Liver (tissue), 10 donors: ENCODE measurements around the gene NRAS. TPM values are rescaled to one million over a fixed set of nuclear protein-coding genes. Genes with fewer than 3 reads are reported as not detected.

ENCODE experiments used
- DNase-seq: peaks from one replicate; pipeline ENCODE4 v3.0.0-alpha.2; 2017; ENCODE audit warnings: low spot score
- H3K27ac ChIP-seq, 2 donors: one replicate each; pipeline ENCODE4 v1.7.0; 2013; ENCODE audit warnings: inconsistent platforms in 2 of 2, low read length in 2 of 2, control low read depth in 1 of 2, low read depth in 1 of 2, mild to moderate bottlenecking in 1 of 2
- H3K27me3 ChIP-seq, 4 donors: one replicate each; pipeline versions ENCODE4 v1.6.1 to v1.7.0; 2013; ENCODE audit warnings: low read length in 3 of 4, inconsistent platforms in 1 of 4, mild to moderate bottlenecking in 1 of 4, moderate library complexity in 1 of 4; ENCODE audit not compliant: control insufficient read depth in 4 of 4, insufficient read depth in 4 of 4
- H3K36me3 ChIP-seq, 4 donors: one replicate each; pipeline versions ENCODE4 v1.6.1 to v1.7.0; 2013; ENCODE audit warnings: low read length in 3 of 4, mild to moderate bottlenecking in 3 of 4, low read depth in 1 of 4, moderate library complexity in 1 of 4; ENCODE audit not compliant: control insufficient read depth in 4 of 4, insufficient read depth in 3 of 4
- H3K4me1 ChIP-seq, 4 donors: one replicate each; pipeline versions ENCODE4 v1.6.1 to v1.7.0; 2013; ENCODE audit warnings: low read length in 3 of 4, mild to moderate bottlenecking in 3 of 4, moderate library complexity in 1 of 4; ENCODE audit not compliant: control insufficient read depth in 4 of 4, insufficient read depth in 4 of 4
- H3K4me3 ChIP-seq, 3 donors: one replicate each; pipeline versions ENCODE4 v1.6.1 to v1.7.0; 2013; ENCODE audit warnings: low read length in 3 of 3, control low read depth in 1 of 3, low read depth in 1 of 3, mild to moderate bottlenecking in 1 of 3
- H3K9ac ChIP-seq, 2 donors: one replicate each; pipeline ENCODE4 v1.7.0; 2013; ENCODE audit warnings: low read length in 2 of 2, mild to moderate bottlenecking in 2 of 2, moderate library complexity in 2 of 2, control low read depth in 1 of 2, low read depth in 1 of 2
- H3K9me3 ChIP-seq, 4 donors: one replicate each; pipeline versions ENCODE4 v1.6.1 to v1.7.0; 2013; ENCODE audit warnings: low read length in 3 of 4; ENCODE audit not compliant: control insufficient read depth in 4 of 4
- CTCF ChIP-seq: fragments of 150-350 bp; IDR thresholded peaks from 2 replicates; pipeline ENCODE4 v1.5.1; 2017; ENCODE audit warnings: improper control_type of control experiment, low read depth, low read length; ENCODE audit not compliant: missing input control
- EGR1 ChIP-seq, 2 donors: IDR thresholded peaks; 2 replicates each; pipeline ENCODE4 v1.6.1; 2016 to 2018; ENCODE audit warnings: antibody characterized with exemption in 2 of 2, low read depth in 2 of 2
- FOXA1 ChIP-seq: IDR thresholded peaks from 2 replicates; pipeline ENCODE4 v1.6.1; 2016; ENCODE audit warnings: antibody characterized with exemption
- FOXA2 ChIP-seq: IDR thresholded peaks from 2 replicates; pipeline ENCODE4 v1.6.1; 2016; ENCODE audit warnings: antibody characterized with exemption
- HNF4G ChIP-seq: IDR thresholded peaks from 2 replicates; pipeline ENCODE4 v1.6.1; 2016; ENCODE audit warnings: antibody characterized with exemption
- JUND ChIP-seq, 2 donors: IDR thresholded peaks; 2 replicates each; pipeline ENCODE4 v1.6.1; 2016; ENCODE audit warnings: antibody characterized with exemption in 2 of 2
- MAX ChIP-seq: IDR thresholded peaks from 2 replicates; pipeline ENCODE4 v1.6.1; 2016; ENCODE audit warnings: antibody characterized with exemption
- NR2F2 ChIP-seq: IDR thresholded peaks from 2 replicates; pipeline ENCODE4 v1.6.1; 2016; ENCODE audit warnings: antibody characterized with exemption
- RAD21 ChIP-seq, 2 donors: IDR thresholded peaks; 2 replicates each; pipeline ENCODE4 v1.6.1; 2016; ENCODE audit warnings: antibody characterized with exemption in 2 of 2, mild to moderate bottlenecking in 2 of 2
- SP1 ChIP-seq: IDR thresholded peaks from 2 replicates; pipeline ENCODE4 v1.6.1; 2018; ENCODE audit warnings: antibody characterized with exemption, mild to moderate bottlenecking
- ZBTB33 ChIP-seq: IDR thresholded peaks from 2 replicates; pipeline ENCODE4 v1.6.1; 2016; ENCODE audit warnings: antibody characterized with exemption
- WGBS: extraction: QIAGEN DNeasy Blood & Tissue Kit; methylation state at CpG from one replicate; pipeline ENCODE4 v1.1.7; 2013; 5-methylcytosine and 5-hydroxymethylcytosine counted together
- polyA plus RNA-seq, 2 donors: library from polyadenylated mRNA; stranded (reverse) in 1 of 2; unstranded in 1 of 2; fragments of 200-250 nt in 1 of 2; fragments of >200 nt in 1 of 2; fragmentation: Nextera tagmentation in 1 of 2; extraction: Ambion mirVana in 1 of 2; gene quantifications; one replicate each; pipeline versions ENCODE4 v1.2.1 to v1.2.3, GENCODE V29; 2013 to 2015
- small RNA-seq: library from RNA; depleted of rRNA; stranded (forward); fragments of <200 nt; gene quantifications from one replicate; pipeline ENCODE3, GENCODE V24; 2014
- total RNA-seq, 2 donors: library from RNA; depleted of rRNA; stranded (reverse); fragments of >200 nt; gene quantifications; one replicate each; pipeline ENCODE4 v1.2.3, GENCODE V29; 2014
- donor health status: healthy.
- donor health status: healthy.
- donor health status: healthy.
- donor health status: healthy.
- donor health status: healthy.

Gene NRAS
- total and polyA plus RNA-seq, 4 donors, result 6.7 to 36.0 (median 13.4) TPM

GRCh38 chr1:114666954-114667353 lies 49.6 kb downstream of the NRAS start:
- no peak for DNase-seq
- Histone ChIP-seq H3K4me3 (no peak overlapping the region), H3K36me3 (no peaks in the 10 kb centered on the region), H3K27me3 (no peaks in the 10 kb centered on the region), H3K27ac (no peak overlapping the region), H3K9me3 (no peaks in the 10 kb centered on the region), H3K4me1 (peaks cover 3 to 11% (median 9%) of the 10 kb centered on the region in 4 donors), H3K9ac (no peak overlapping the region)
- no peak for TF ChIP-seq NR2F2
- TF ChIP-seq ZBTB33, result no peak
- no peak for TF ChIP-seq FOXA1
- TF ChIP-seq FOXA2, result no peak
- TF ChIP-seq MAX, result no peak
- no peak for TF ChIP-seq JUND (IDR thresholded peaks at IDR 0.05)
- TF ChIP-seq EGR1 (IDR thresholded peaks at IDR 0.05; ENCODE audit: low read depth in 2 of 2), result no peak
- no peak for TF ChIP-seq HNF4G
- 93% methylated on average over 3 of the region's 3 CpGs for WGBS

GRCh38 chr1:114660238-114660637 lies 56.3 kb downstream of the NRAS start:
- no peak for TF ChIP-seq SP1
- TF ChIP-seq RAD21 (IDR thresholded peaks at IDR 0.05), result no peak
- no peak for TF ChIP-seq JUND (IDR thresholded peaks at IDR 0.05)
- TF ChIP-seq ZBTB33, result no peak
- TF ChIP-seq MAX, result no peak
- TF ChIP-seq CTCF, result no peak
- no peaks in the 10 kb centered on the region for H3K9me3 ChIP-seq
- H3K27ac ChIP-seq, result no peak overlapping the region
- H3K27me3 ChIP-seq, result no peaks in the 10 kb centered on the region
- no peak overlapping the region for H3K9ac ChIP-seq
- H3K36me3 ChIP-seq, result no peaks in the 10 kb centered on the region
- H3K4me3 ChIP-seq, result no peak overlapping the region
- H3K4me1 ChIP-seq, result peaks cover 0 to under 1% (median 0%) of the 10 kb centered on the region in 4 donors
- WGBS, result 67% methylated on average over 2 of the region's 2 CpGs
- no peak for DNase-seq

Small RNA genes lying within 50 kb of the gene (small RNA-seq; reads per million reads assigned to genes)
- gene RN7SL432P (not detected), gene RNY1P13 (0.09 reads per million)

Other genes with a start within 250 kb of the NRAS start
- 10 to 100 TPM; 21.1 to 30.5 TPM for gene TRIM33, start 205.6 kb downstream of the NRAS start, total RNA-seq
- 10 to 100 TPM in 1 of 2 donors, 1 to 10 TPM in 1; 4.5 to 12.1 TPM for gene TRIM33, start 205.6 kb downstream of the NRAS start, polyA plus RNA-seq
- gene BCAS2, start 135.2 kb downstream of the NRAS start, total RNA-seq, result 10 to 100 TPM; 15.7 to 16.8 TPM
- gene BCAS2, start 135.2 kb downstream of the NRAS start, polyA plus RNA-seq, result 10 to 100 TPM; 19.1 to 33.5 TPM
- gene DENND2C, start 46.7 kb downstream of the NRAS start, total RNA-seq, result 1 to 10 TPM; 1.3 to 5.6 TPM
- gene DENND2C, start 46.7 kb downstream of the NRAS start, polyA plus RNA-seq, result 1 to 10 TPM; 1.9 to 4.9 TPM
- gene AMPD1, start 21.2 kb downstream of the NRAS start, total RNA-seq, result not detected
- gene AMPD1, start 21.2 kb downstream of the NRAS start, polyA plus RNA-seq, result under 1 TPM in 1 of 2 donors, not detected in 1; 0.03 TPM
- gene CSDE1, start 41.2 kb upstream of the NRAS start, total RNA-seq, result 100 to 1,000 TPM; 178 to 376 TPM
- 10 to 100 TPM; 63.7 to 84.7 TPM for gene CSDE1, start 41.2 kb upstream of the NRAS start, polyA plus RNA-seq
- 10 to 100 TPM; 23.2 to 40.4 TPM for gene SIKE1, start 63.9 kb upstream of the NRAS start, total RNA-seq
- 10 to 100 TPM; 12.0 to 22.0 TPM for gene SIKE1, start 63.9 kb upstream of the NRAS start, polyA plus RNA-seq
- under 1 TPM in 1 of 2 donors, not detected in 1; 0.89 TPM for gene SYCP1, start 138.1 kb upstream of the NRAS start, total RNA-seq
- not detected for gene SYCP1, start 138.1 kb upstream of the NRAS start, polyA plus RNA-seq